AML-193 (cell line): ENCODE measurements around the gene MAB21L1.

Experiments
- DNase-seq, 2 experiments: peaks; one replicate each; lab custom pipeline; 2025; lab: John Stamatoyannopoulos, UW

The MAB21L1 gene

DNA sequence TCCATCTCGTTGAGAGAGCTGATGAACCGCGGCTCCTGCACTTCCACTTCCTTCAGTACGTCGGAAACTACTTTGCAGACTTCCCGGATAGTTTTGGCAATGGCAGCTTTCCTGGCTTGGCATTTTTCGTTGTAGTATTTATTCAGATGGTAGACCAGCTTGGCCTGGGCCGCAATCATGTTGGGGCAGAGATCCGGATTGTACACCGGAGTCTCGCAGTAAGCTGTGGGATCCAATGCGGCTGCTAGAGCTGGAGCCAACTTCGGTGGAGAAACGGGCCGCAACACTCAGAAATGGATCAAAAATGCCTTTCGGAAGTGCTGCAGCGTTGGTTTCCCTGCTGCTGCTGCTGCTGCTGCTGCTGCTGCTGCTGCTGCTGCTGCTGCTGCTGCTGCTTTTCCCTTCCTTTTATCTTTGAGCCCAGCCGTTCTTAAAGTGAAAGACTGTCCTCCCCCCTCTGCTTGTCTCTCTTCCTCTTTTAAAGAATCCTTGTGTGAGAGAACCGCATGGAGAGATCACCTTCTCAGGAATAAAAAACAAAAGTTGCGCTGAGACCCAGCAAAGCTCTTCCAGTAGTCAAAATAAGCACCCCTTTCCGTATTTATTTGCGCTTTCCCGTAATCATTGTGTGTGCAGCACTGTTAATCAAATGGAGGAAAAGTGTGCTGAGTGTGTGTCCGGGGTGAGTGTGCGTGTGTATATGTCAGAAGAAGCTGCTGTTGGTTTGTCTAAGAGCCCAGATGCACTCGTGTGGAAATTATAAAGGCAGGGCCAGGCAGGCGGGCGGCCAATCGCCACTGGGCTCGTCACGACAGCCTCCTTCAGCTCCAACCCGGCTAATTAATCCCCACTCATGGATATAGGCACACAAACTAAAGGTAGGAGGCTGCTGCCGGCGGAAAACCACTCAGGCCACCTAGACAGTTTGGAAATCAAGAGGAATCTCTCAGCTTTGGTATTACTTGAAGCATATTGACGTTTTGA is at the start of gene MAB21L1:
Gene MAB21L1 (minus strand): TSS at position 730 of the 984 bp plus-strand sequence. CDS start 551 bp downstream, at position 179.
- peak in 1 of 2 experiments; percentile 9 for DNase-seq

DNA sequence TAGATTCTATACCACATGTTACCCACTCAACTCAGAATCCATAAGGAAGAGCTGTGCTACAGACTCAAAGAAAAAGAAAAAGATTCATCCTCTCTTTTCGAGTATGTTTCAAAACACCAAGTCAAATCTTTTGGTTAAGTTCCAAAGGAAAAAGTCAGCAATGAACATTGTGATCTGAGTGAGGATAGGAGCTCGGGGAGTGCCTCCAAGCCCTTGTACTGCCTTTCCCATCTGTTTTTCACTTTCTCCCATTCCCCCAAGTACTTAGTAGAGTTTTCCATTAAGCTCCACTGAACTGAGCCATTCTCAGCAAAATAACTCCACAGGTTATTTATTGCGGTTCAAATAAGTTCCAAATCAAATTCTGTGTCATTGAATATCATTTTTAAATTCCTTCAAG is 47.7 kb upstream of the MAB21L1 start:
- no peak for DNase-seq

DNA sequence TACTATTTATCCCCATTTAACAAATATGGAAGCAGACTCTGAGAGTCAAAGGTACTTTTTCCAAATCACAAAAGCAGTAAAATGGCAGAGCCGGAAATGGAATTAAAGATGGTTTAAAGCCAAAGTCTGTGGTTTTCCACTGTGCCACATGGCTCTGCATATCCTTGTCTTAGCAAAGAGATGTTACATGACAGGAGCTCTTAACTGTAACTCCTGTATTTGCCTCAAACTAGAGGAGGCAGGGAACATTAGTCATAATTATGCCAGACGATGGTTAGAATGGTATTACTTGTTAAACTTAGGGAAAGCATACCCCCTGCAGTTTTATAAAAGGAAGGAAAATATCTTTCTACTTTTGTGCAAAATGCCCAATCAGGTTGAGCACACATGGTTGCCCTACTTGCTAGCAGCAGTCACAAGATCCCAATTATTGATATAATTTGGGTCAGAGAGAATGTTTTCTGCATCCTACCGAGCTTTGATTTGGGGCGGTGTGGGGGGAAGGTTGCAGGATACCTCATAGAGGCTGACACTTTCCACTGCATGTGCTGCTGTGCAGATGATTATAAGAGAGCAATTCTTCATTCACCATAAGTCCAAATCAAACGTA is 42.0 kb upstream of the MAB21L1 start:
- no peak for DNase-seq

DNA sequence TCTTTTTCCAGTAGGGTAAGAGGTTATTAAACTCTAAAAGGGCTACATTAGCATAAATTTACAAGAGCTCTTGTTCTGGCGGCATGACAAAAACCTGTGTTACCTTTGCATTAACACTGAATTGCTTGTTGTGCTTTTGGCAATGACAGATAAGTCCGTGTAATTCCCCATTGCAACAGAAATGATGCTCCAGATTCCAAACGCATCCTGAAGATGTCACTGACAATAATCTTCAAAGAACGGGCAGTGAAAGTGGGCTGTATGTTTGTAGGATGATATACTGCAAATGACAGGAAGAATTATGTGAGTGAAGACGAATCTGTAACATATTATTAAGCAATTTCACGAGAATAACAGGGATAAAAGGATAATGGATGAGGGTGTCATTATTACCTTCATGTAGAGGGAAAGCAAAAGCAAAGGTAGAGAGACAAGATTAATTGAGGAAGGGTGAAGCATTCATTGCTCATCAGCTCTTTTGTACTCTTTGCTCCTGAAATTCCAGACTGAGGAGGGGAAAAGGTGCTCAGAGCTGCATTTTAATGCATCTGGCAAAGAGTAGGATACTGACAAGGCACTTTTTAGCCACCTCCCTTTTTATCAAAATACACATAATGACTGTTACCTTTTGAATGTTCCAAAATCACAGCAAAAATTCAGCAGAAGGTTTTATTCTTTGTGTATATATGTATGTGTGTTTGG is 38.5 kb upstream of the MAB21L1 start:
- DNase-seq: no peak

DNA sequence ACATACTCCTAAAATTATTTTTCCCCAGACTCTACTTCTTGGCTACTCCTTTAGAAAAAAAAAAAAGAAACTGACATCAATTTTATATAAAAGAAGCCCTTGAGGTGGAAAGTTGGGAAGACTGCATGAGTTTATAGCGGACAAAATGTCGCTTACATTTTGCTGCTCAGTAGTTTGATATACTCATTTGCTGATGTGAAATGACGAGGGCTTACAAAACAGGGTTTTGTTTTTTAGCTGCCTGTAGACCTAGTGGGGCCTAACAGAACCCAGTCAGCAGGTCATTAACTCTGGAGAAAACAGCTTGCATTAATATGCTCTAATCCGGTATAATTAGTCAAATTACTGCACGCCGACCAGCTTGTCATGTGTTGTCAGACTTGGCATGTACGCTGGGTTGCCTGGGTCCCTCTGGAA is 37.6 kb upstream of the MAB21L1 start:
- DNase-seq: no peak

DNA sequence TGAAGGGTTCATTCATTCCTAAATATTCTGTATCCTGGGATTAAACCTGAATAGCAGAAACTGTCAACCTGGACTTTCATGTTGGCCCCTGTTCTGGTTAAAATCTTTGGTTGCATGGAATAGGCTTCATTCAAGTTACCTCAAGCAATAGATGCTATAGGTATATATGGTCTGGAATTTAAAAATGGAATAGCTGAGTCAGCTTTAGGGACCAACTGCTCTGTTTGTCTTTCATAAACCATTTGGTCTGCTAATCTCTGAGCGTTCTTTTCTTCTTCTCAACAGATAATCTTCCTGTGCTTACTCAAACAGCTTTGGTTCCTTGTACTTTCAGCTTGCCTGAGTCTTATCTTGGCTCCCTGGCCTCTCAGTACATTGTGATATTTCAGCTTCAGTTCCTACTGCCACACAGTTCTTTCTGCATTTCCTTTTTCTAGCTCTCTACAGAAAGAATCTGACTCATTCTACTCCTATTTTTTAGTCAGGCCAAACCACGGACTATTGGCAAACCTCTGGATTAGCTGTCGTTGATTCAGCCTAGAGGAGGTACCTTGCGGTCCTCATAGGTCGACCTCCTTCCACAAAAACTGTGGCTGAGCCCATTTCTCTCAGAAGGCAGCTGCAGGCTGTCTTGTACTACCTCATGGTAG is 35.9 kb upstream of the MAB21L1 start:
- DNase-seq: peak; percentile 97 to 98

DNA sequence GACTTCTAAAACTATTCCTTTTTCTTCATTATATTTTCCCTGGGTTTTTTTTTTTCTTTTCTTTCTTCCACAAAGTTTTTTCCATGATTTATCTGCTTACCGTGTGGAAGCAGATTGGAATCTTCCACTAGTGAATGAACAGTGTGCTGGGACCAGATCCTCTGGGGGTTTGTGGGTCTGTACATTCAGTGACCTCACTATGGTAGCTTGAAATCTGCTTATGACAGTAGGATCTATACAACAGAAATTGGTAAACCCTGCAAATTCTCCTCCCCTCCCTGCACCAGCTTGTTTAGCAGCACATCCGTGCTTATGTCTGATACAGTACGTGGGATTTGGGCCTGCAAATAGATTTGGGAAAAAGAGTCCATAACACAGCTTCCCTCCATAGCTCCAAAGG is 26.0 kb upstream of the MAB21L1 start:
- no peak for DNase-seq

DNA sequence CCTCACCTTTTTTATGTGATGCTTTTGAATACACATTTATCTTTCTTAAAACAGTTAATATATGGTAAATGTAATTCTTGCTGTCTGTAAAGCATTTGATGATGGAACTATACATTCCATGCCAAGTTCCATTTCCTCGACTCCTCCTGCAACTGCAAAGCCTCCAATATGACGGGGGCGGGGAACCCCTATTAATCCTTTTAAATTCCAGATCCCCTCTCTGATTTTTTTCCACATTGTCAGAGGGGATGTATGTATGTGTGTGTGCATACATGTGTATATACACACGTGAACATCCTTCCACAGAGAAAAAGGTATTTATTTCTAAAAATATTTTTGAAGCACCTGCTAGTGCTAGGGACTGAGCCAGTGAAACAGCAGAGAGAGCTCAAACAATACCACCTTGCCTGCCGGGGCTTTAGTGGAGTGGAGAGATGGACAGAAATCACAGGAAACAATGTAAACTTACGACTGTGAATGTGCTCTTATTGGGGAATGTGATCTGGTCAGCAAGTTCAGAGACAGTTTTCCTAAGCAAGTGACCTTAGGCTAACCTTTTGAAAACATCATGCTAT is 25.3 kb upstream of the MAB21L1 start:
- no peak for DNase-seq

DNA sequence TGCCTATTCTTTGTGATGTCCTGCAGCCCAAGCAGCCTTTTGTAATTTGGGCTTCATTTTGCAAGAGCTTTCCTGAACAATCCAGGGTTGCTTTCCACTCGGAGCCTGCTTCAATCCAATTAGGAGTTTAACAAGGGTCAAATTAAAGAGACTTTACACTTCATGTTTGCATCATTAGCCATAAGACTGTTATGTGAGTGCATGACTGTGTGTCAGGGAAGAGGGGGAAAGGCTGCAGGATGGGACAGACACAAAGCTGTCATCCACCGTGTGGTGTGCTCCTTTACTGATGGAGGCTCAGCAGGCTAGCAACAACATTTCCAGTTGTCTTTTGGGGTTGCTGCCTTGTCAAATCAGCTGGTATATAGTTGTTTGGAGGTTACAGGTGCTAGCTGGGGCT is 23.7 kb upstream of the MAB21L1 start:
- DNase-seq: no peak

DNA sequence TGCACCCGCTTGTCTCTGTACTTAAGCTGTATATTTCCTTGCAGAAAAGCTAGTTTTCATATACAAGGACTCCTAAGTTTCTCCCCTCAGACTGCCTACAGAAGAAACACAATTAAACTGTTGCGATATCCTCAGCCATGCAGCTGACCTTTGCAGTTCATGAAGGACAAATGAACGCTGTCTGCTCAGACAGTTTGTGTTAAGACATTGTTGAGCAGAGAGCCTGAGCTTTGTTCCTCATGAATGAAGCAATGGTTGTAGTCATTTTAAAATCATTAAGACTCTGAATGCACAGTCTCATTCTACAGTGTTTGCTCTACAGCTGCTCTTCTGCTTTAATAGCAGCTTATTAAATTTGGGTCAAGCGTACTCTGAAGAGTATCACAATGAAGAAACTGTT is 23.2 kb upstream of the MAB21L1 start:
- DNase-seq: no peak

DNA sequence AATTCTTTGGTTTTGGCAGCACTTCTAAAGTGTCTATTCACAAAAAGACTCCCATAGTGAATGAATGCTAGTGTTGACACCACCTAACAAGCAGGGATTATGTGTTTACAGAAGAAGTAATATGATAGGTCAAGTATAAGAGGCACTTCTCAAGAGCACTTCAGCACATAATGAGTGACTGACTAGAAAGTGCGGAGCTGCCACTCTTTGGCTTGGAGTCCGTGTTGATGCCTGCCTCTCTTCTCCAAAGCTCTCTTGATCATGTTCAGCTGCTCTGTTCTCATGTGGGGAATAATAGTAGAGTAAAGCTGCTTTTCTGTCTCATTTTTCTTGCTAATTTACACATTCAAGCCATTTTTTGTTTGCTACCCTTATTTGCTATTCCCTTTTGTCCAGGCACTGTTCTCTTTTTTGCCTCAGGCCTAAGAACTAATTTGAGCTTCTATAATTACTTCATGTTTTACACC is 22.7 kb upstream of the MAB21L1 start:
- no peak for DNase-seq

DNA sequence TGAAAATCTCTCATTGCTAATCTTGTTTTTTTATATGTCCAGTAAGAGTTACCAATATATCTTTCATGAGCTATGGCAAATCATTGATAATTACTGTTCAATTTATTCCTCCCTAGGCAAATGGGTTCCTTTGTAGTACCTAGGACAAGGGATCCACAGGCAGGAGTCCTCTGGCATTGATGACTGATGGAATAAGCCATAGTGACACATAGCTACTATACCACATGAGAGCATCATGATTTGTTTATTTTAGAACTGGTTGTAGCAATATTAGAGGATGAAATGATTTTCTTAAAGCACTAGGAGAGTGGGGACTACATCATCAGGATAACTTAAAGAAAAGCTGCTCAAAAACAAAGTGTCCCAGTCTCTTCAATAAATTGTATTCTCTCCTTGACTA is 21.7 kb upstream of the MAB21L1 start:
- DNase-seq: no peak

DNA sequence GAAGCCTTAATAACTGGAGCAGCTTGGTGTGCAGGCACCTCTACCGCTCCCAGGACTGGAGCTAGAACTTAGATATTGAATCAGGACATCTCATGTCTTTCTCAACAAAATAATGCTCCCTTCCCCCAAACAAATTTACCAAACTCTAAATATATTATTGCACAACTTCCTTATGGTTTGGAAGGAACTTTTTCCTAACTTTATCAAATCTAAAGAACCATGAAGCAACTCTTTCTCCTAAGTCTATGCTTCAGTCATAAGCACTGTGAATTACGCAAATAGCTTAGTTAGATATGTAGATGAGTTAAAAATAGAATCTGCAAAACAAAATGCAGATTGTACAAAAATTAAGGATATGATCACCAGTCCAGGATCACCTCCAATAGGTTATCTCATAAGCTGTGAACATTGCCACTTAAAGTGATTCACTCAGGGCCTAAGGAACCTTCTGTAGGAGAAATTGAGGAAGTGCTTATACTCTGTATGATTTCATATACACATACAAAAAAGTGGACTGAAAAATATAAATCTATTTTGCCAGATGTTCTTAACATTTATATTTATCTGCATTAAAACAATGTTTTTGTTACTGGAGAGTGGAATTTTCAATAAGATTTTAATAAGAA is 20.4 kb upstream of the MAB21L1 start:
- peak; percentile 77 to 83 for DNase-seq

DNA sequence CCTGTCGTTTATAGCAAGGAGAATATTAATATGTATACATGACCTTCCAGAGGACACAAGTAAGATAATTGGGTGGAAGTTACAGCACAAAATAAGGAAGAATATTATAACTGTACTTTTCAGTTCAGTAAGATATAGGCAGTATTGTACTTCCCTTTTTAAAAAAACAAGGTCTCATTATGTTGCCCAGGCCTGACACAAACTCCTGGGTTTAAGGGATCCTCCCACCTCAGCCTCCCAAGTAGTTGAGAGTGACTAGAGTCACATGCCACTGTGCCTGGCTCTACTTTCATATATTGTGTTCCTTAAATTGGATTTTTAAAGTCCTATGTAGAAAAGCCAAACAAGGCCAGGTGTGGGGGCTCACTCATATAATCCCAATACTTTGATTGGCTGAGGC is 19.5 kb upstream of the MAB21L1 start:
- peak; percentile 58 to 75 for DNase-seq

DNA sequence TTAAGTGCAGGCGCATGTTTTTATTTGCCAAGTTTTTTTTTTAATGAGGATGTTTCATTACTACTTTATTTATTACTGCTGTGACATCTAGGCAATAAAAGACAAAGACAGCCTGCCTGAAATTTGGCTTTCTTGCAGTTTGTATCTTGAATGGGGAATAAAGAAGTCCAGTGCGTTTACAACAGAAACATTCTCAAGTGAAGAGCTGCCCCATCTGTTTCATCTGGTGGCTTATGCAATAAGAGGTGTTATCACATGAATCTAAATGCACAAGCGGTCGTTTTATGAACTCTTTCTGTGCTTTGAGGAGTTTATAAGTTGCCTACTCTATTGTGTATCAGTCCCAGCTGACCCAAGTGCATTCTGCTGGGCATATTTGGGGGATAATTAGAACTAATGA is 12.6 kb upstream of the MAB21L1 start:
- DNase-seq: no peak

DNA sequence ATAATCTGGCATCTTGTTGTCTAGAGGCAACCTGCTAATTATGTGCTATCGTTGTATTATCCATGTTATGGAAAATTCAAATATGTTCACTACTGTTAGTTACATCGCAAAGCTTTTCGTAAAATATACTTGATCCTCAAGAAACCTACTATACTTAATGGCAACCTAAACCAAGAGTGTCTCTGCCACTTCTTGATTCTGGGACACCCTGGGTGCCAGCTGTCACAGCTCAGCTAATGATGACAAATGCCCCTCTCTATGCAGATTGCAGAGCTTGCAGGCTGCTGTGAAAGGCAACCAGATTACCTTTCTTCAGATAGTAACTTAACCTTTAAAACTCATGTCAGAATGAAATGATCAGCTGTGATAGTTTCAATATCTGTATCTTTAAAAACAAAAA is 8.9 kb upstream of the MAB21L1 start:
- no peak for DNase-seq

DNA sequence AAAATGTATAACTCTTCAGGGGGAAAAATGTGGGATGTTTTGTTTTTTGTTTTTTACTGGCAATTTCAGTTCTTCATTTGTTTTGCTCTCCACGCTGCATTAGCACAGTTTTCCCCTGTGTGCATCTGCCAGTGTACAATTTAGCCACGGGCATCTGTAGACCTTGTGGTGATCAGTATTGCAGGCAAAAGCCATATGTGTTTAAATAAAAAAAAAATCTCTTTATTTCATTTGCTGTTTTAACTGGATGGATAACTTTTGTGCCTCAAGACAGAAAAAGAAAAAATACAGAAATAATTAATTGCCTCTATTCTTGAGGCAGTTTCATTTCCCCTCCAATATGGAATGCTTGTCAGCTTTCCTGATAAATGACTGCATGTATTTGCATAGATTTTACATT is 7.9 kb upstream of the MAB21L1 start:
- DNase-seq: no peak

DNA sequence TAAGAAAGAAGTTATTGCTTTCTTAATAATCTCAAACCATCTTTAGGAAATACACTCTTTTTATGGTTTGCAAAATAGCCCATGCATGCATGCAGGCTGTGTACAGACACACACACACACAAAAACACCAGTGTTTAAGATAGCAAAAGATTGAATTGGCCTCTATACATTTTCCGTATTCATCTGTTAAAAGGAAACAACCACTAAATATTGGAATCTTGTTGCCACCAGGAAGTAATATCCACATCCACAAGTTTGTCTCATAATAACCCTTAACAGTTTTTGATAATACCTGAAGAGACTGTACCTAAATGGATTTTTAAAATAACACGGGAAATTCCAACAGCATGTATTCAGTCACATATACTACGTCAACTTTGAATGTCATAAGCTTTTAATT is 7.3 kb upstream of the MAB21L1 start:
- DNase-seq: no peak

DNA sequence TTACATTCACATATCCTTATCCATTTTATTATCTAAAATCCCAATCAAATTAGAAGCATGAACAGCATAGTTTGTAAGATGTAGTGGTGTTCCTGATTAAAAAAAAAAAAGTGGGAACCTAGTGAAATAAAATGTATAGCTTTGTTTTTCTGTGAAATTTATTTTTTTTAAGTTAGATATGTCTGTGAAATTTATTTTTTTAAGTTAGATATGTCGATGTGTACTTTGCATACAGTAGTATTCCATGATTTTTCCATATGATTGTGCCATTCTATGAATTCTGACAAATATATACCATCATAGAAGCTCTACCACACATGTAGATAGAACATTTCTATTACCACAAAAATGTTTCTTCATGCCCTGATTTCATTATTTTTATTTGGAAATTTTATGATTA is 6.0 kb upstream of the MAB21L1 start:
- no peak for DNase-seq

DNA sequence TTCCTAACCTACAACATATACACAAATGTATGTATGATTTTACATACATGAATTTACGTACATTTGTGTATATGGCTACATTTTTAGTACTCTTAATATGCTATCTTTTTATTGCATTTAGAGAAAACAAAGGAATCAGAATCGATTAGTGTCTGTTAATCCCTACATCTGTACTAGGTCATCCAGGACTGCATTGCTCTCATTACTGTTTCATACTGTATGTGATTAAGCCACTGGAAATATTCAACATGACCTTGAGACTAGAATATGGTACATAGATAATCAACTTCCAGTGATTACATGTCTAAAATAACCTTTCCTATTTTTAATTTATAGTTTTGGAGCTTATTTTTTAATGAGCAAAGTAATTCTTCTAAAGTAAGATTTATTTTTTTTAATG is 5.3 kb upstream of the MAB21L1 start:
- no peak for DNase-seq

DNA sequence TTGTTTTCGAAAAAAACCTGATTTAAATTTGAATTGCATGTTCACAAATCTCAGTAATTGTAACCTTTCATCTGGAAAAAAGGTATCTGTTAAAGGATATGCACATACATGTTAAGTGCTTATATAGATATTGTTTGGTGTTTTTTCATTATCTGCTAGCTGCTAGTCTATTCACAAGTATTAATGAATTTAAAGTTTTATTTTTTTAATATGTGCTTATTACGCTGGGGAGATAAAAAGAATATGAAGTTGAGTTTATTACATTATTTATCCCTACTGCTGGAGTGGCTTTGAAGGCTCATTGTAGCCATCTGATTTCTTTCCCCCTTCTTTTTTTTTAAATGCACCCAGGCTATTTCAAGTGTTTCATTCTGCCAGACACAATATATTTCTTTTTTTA is 3.9 kb upstream of the MAB21L1 start:
- no peak for DNase-seq
